Chondrocyte (in vitro differentiated cells): ENCODE results near the gene PPIE. TPM values are rescaled to one million over a fixed set of nuclear protein-coding genes. Genes with fewer than 3 reads are reported as not detected.
A peak's percentile ranks its signal among the peaks of the same experiment; 100 is the strongest.

Source experiments
- DNase-seq: peaks from one replicate; pipeline ENCODE4 v3.0.0; 2021; ENCODE audit warnings: mixed read lengths, low spot score
- H3K27ac Mint-ChIP-seq: one replicate; pipeline ENCODE4 v1.8.0; 2021; ENCODE audit warnings: mild to moderate bottlenecking, moderate library complexity, mixed read lengths; ENCODE audit not compliant: unreplicated experiment
- H3K27me3 Mint-ChIP-seq: 2 replicates; pipeline ENCODE4 v1.8.0; 2021; ENCODE audit warnings: low read depth, mixed read lengths
- H3K36me3 Mint-ChIP-seq: 2 replicates; pipeline ENCODE4 v1.8.0; 2021; ENCODE audit warnings: low read depth, mixed read lengths
- H3K4me1 Mint-ChIP-seq: 2 replicates; pipeline ENCODE4 v1.8.0; 2021; ENCODE audit warnings: low read depth, mild to moderate bottlenecking, mixed read lengths
- H3K4me3 Mint-ChIP-seq: one replicate; pipeline ENCODE4 v1.8.0; 2021; ENCODE audit warnings: mild to moderate bottlenecking, moderate library complexity, mixed read lengths; ENCODE audit not compliant: unreplicated experiment
- H3K9me3 Mint-ChIP-seq: 2 replicates; pipeline ENCODE4 v1.8.0; 2021; ENCODE audit warnings: low read depth, mixed read lengths
- total RNA-seq: library from RNA; stranded (reverse); gene quantifications from 3 replicates; pipeline ENCODE4 v1.2.1, GENCODE V29; 2021
- TF ChIP-seq, protein P1 (sequence below): fragments of 200-600 bp; sonication (generic); IDR thresholded peaks from 2 replicates; pipeline ENCODE4 v1.5.0; 2021; ENCODE audit warnings: antibody characterized with exemption, mild to moderate bottlenecking, moderate library complexity

PPIE gene
- total RNA-seq, 1 donor from 2014 or later, result 31.5 TPM

DNA sequence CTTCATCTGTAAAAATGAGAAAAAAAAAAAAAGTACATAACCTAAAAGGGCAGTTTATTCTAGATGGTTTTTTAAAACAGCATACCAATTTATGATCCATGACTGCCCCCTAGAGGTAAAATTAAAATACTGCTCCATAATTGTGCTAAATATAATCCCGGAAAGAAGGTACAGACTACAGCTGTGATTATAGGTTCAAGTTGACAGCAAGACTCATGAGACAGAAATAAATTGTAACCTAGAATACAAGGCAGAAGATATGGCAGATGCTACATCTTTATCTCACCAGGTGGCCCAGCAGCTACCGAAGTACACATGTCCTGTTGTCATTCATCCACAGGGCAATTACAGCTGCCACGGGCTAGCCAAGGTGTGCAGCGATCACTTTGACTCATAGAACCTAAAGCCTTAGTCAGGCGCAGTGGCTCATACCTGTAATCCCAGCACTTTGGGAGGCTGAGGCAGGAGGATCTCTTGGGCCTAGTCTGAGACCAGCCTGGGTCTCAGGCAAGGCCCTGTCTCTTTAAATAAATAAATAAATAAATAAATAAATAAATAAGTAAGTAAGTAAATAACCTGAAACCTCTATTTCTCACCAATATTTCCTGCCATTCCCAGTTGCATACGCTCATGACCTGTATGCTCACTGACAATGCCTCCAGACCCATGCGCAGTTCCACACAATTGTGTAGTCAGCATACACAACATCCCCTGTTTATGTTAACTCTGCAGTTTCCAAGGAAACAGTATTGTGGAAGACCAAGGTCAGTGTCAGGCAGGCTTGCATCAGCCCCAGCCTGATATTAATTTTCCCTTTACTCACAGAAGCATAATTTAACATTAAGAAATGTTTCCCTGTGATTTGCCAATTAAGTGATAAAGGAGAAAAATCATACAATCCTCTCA lies 18.3 kb upstream of the PPIE start:
- Mint-ChIP-seq H3K27ac (no peak overlapping the region), H3K4me3 (no peak overlapping the region), H3K36me3 (no peaks in the 10 kb centered on the region), H3K27me3 (peaks cover 42% of the 10 kb centered on the region), H3K9me3 (no peaks in the 10 kb centered on the region), H3K4me1 (no peaks in the 10 kb centered on the region)
- TF ChIP-seq, protein P1, sequence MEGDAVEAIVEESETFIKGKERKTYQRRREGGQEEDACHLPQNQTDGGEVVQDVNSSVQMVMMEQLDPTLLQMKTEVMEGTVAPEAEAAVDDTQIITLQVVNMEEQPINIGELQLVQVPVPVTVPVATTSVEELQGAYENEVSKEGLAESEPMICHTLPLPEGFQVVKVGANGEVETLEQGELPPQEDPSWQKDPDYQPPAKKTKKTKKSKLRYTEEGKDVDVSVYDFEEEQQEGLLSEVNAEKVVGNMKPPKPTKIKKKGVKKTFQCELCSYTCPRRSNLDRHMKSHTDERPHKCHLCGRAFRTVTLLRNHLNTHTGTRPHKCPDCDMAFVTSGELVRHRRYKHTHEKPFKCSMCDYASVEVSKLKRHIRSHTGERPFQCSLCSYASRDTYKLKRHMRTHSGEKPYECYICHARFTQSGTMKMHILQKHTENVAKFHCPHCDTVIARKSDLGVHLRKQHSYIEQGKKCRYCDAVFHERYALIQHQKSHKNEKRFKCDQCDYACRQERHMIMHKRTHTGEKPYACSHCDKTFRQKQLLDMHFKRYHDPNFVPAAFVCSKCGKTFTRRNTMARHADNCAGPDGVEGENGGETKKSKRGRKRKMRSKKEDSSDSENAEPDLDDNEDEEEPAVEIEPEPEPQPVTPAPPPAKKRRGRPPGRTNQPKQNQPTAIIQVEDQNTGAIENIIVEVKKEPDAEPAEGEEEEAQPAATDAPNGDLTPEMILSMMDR, result peak; percentile 90
- DNase-seq, result no peak

DNA sequence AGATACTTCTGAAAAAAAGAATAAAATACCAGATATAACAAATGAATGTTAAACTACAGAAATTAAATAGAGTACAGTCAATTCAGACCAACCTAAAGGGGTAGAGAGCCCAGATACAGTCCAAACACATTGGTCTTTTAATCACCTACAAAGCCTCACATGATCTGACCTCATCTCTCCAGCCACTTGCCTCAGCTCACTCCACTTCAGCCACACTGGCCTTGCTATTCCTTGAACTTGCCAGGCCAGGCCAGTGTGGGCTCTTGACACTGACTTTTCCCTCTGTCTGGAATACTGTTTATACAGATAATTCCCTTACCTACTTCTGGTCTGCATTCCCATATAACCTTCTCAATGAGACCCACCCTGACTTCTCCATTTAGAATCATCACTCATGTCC lies 17.0 kb upstream of the PPIE start:
- H3K27ac Mint-ChIP-seq, result no peak overlapping the region
- H3K27me3 Mint-ChIP-seq, result peaks cover 44% of the 10 kb centered on the region
- no peaks in the 10 kb centered on the region for H3K36me3 Mint-ChIP-seq
- H3K4me1 Mint-ChIP-seq, result no peaks in the 10 kb centered on the region
- no peak for DNase-seq
- H3K9me3 Mint-ChIP-seq, result no peaks in the 10 kb centered on the region
- no peak overlapping the region for H3K4me3 Mint-ChIP-seq
- TF ChIP-seq, protein P1, result no peak

DNA sequence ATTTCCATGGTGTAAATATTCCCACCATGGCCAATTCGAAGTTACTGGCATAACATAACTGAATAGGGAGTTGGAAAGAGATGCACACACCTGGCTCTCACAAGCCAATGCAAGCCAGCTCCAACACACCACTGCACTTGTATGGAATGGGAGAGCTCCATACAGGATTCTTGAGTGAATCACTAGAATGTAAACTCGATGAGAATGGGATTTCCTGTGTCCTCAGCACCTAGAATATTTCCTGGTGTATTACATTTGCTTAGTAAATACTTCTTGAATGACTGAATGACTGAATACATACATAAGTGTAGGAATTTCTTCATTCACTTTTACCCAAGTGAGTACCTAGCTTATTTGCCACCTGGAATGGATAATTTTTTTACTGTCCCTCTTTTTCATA lies 16.2 kb upstream of the PPIE start:
- Mint-ChIP-seq H3K9me3 (no peaks in the 10 kb centered on the region), H3K4me3 (no peak overlapping the region), H3K27ac (no peak overlapping the region), H3K27me3 (peaks cover 42% of the 10 kb centered on the region), H3K4me1 (no peaks in the 10 kb centered on the region), H3K36me3 (no peaks in the 10 kb centered on the region)
- no peak for DNase-seq
- TF ChIP-seq, protein P1, result no peak

DNA sequence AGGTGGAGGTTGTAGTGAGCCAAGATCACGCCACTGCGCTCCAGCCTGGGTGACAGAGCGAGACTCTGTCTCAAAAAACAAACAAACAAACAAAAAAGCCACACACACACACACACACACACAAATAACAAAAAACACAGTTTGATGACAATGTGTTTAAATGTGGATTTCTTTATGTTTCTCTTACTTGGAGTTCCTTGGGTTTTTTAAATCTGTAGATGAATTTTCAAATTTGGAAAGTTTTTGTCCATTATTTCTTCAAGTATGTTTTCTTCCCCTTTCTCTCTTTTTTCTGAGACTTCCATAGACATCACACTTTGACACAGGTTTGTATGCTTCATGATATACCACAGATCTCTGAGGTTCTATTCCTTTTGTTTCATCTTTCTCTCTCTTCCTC lies 12.1 kb upstream of the PPIE start:
- Mint-ChIP-seq H3K27me3 (peaks cover 57% of the 10 kb centered on the region), H3K9me3 (no peaks in the 10 kb centered on the region), H3K4me1 (no peaks in the 10 kb centered on the region), H3K36me3 (no peaks in the 10 kb centered on the region), H3K4me3 (no peak overlapping the region), H3K27ac (no peak overlapping the region)
- DNase-seq, result no peak
- TF ChIP-seq, protein P1, result no peak

DNA sequence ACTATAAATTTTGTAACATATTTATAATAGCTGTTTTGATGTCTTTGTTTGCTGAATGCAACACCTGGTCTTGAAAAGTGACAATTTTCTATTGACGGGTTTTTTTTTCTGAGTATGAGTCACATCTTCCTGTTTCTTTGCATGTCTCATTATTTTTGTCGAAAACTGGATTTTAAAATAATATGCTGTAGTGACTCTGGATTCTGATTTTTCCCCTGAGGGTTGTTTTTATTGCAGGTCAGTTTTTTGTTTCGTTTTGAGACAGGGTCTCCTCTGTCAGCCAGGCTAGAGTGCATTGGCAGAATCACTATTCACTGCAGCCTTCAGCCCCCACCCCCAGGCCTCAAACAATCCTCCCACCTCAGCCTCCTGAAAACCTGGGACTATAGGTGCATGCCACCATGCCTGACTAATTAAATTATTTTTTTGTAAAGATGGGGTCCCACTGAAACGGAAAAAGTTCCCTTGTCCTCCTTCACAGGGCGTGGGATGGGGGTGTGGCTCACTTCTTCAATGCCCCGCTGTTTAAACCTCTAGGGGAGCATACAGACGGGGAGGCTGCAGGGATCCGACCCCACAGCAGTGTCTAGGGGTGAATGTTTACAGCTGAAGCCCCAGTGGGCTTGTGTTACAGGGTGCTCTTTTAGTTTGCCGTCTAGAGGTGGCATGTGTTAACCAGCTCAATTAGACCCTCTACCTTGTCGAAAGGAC lies 11.3 kb upstream of the PPIE start:
- TF ChIP-seq, protein P1, result no peak
- Mint-ChIP-seq H3K4me3 (no peak overlapping the region), H3K4me1 (no peaks in the 10 kb centered on the region)

More for the DNA sequence above, 11.3 kb upstream of the PPIE start:
- H3K27me3 Mint-ChIP-seq, result peaks cover 52% of the 10 kb centered on the region
- no peak for DNase-seq
- no peaks in the 10 kb centered on the region for H3K9me3 Mint-ChIP-seq
- no peak overlapping the region for H3K27ac Mint-ChIP-seq
- H3K36me3 Mint-ChIP-seq, result no peaks in the 10 kb centered on the region
